SKM-1 treated with dmso at 0.1 percent for 144 hours (cell line): ENCODE results near the gene PCNP.
"Not testable (repeated sequence)": the region's sequence is repeated elsewhere in the genome, so short reads cannot be mapped to it uniquely, and the experiment has no call there.

Experiments used
- DNase-seq: peaks from one replicate; lab custom pipeline; 2025; ENCODE audit not compliant: unreplicated experiment; lab: John Stamatoyannopoulos, UW

The PCNP gene

DNA sequence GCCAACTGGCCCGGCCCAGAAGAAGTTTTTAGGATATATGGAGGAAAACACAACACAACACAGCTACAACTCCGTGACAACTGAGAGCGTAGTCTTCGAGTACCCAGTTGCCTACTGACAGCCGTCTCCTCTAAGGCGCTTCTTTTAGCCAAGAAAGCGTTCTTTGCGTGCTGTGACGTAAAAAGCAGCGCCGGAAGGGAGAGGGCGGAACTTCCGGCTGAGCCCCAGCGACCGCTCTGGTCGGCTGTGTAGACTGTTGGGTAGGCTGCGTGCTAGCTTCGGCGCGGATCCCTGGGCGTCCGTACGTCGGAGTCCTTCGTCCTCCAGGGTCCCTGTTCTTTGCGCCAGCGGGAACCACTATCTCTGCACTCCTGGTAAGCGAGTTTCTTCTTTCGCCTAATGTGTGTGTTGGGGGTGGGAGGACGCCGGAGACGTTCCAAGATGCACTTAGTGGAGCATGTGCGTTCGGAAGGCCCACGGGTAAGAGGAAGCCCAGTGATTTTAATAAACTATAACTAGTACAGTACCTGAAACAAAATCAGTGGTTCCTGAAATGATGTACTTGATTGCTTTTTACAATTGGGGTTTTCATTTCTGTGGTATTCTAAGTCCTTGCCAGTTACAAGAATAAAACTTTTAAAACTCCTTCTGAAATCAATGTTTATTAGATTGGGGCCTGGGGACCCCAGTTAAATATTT lies 12.2 kb upstream of the PCNP start, which contains the start of gene TRMT10C:
Gene TRMT10C (plus strand): TSS at position 239 of the 699 bp plus-strand sequence. CDS start 2,914 bp downstream, outside the sequence.
- DNase-seq: peak; percentile 85

DNA sequence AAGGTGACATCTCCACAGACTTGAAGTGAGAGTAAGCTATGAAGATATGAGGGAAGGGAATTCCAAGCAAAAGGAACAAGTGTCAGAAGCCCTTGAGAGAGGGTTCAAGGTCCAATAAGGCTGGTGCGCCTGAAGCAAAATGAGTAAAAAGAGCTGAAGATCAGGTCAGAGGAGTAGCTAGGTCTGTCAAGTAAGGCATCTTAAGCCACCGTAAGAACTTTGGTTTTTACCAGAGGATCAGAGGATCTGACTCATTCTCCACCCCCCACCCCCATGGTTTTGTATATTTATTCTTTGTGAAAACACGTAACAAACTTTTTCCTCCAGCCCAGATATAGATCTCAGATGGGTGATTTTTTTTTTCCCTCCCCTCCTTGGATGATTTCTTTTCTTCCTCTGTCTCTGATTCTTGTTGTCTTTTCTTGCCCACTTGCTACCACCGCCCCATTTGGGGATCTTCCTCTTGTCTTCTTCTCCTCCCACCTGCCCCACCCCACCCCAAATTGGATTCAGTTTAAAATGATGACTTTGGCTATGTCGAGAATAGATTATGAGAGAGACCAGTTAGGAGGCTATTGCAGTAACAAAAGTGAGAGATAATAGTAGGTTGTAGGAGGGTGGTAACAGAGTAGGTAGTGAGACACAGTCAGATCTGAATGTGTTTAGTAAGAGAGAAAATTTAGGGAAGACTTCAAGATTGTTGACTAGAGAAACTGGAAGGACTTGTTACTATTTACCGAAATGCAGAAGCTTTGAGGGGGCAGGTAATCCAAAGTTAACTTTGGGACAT lies 6.3 kb upstream of the PCNP start:
- DNase-seq: no peak

DNA sequence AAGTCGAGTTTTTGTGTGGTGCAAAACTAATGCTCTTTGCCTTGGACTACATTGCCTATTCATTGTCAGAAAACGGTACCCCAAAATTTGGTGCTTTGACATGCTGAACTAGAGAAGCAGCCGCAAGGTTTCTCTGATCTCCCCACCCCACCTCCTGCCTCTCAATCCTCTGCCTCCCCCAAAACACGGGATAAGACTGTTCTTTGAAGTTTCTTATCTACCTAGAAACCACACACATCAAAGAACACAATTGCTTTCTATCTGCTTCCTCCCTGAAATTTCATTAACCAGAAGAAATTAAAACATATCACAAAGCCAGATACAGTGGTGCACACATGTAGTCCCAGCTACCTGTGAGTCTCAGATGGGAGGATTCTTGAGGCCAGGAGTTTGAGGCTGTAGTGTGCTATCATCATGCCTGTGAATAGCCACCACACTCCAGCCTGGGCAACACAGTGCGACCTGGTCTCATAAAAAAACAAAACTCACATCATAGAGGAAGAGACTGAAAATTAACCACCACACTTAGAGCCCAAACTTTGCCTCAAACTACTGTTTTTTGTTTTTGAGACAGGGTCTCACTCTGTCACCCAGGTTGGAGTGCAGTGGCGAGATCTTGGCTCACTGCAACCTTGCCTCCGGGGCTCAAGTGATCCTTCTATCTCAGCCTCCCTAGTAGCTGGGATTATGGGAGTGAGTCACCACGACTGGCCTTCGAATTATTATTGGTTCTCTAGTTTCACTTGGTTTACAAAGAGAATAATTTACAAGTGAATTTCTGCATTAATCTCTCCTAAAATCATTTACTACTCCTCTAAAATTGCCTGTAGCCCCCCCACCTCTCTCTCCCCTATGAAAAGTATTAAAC lies 2.7 kb upstream of the PCNP start:
- DNase-seq: no peak

DNA sequence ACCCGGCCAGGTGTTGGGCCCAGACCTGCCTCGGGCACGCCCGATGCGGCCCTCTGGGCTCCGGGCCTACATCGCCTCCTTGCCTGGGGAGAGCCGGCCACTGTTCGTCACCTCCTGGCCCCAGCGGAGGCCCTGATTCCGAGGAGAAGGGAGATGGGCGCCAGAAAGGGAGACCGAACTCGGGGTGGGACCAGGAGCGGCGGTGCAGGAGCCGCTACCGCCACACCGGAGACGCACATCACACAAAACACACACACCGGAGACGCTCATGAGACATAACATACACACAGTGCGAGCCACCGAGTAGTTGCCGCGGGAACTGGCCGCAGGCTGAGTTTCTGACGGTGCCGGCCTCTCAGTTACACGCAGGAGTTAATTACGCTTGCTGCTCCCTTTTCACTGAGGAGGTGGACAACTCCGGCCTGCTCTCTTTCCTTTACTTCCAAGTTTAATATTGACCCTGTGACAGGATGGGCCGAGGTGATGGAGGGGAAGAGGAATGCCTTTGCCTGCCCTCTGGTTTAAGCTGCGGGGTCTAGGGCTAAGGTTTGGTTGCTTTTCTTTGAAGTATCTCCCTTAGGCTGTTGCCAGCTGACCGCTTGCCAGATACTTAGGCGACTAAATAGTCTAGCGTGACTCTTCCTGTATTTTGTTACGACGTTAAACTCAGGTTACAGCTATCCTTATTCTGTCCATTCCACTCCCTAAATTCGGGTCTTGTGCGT lies 570 bp downstream of the PCNP start:
- DNase-seq: peak; percentile 51

DNA sequence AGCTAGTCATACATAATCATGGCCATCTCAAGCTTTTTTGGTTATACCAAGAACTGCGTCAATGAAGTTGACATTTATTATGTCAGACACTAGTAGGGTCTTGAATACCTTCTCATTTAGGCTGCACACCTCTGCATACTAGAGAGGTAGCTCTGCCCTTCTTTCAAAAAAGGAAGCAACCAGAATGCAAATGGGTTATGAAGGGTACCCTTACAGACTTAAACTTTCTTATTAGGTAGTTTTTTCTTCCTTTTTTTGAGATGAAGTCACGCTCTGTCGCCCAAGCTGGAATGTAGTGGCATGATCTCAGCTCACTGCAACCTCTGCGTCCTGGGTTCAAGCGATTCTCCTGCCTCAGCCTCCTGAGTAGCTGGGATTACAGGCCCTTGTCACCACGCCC lies 3.3 kb downstream of the PCNP start:
- no peak for DNase-seq

DNA sequence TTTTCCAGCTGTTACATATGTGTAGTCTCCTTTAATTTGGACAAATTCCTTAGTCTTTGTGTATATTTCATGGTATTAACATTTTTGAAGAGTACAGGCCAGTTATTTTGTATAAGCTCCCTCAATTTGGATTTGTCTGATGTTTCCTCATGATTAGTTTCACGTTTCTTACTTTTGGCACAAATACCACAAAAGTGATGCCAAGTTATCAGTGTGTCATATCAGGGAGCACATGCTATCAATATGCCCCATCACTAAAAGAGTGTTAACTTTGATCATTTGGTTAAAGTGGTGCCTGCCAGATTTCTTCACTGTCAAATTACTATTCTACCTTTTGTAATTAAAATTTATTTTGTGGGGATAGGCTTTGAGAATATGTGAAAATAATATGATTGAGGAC lies 14.6 kb downstream of the PCNP start:
- no peak for DNase-seq

DNA sequence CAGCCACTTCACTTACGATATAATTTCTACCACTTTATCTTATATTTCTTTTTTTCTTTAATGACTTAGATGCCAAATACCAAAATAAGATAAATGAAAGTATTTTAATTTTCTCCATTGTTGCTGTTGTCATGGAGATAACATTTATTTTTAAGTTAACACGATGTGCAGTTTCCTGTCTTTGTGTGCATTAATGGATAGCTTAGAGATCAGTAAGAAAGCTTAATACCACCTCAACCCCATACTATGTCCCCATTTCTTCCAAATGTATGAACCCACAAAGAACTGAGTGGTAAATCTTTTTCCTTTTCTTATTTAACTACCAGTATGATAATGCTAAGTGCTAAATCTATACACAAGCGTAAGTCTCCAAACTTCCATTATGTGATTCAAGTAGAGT lies 17.1 kb downstream of the PCNP start:
- no peak for DNase-seq

DNA sequence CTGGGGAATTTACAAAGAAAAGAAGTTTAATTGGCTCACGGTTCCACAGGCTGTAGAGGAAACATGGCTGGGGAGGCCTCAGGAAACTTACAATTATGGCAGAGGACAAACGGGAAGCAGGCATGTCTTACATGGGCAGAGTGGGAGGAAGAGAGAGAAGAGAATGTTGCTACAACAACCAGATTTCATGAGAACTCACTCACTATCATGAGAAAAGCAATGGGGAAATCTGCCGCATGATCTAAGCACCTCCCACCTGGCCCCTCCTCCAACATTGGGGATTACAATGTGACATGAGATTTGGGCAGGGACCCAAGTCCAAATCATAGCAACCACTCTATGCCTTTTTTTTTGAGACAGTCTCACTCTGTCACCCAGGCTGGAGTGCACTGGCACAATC lies 28.8 kb downstream of the PCNP start:
- DNase-seq: no peak

DNA sequence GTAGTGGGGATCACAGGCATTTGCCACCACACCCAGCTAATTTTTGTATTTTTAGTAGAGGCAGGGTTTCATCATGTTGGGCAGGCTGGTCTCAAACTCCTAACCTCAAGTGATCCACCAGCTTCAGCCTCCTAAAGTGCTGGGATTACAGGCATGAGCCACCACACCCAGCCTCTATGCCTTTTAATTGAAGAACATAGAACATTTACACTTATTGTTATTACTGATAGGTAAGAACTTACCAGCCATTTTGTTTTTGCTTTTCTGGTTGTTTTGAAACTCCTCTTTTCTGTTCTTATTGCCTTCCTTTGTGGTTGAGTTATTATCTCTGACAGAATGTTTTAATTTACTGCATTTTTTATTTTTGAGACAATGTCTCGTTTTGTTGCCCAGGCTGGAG lies 29.2 kb downstream of the PCNP start:
- DNase-seq: no peak

DNA sequence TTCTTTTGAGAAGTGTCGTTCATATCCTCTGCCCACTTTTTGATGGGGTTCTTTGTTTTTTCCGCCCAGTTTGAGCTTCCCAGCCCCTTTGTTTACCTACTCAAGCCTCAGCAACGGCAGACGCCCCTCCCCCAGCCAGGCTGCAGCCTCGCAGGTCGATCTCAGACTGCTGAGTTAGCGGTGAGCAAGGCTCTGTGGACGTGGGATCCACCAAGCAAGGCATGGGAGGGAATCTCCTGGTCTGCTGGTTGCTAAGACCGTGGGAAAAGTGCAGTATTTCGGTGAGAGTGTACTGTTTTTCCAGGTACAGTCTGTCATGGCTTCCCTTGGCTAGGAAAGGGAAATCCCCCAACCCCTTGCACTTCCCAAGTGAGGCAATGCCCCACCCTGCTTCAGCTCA lies 31.4 kb downstream of the PCNP start:
- not testable (repeated sequence) for DNase-seq

DNA sequence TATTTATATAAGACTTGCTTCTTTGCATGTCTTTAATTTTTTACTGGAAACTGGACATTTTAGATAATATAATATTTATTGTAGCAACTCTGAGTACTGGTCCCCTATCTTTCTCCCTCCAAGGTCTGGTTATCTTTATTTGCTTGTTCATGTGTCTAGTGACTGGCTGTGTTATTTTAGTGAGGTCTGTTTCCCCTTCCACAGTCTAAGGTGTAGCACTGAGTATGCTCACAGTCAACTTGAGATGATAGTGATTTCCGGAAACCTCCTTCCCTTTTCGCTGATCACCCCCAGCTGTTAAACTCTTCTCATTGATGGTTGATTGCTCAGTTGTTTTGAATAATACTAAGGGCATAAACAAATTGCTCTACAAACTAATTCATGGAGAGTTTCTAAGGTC lies 37.0 kb downstream of the PCNP start:
- DNase-seq: no peak

DNA sequence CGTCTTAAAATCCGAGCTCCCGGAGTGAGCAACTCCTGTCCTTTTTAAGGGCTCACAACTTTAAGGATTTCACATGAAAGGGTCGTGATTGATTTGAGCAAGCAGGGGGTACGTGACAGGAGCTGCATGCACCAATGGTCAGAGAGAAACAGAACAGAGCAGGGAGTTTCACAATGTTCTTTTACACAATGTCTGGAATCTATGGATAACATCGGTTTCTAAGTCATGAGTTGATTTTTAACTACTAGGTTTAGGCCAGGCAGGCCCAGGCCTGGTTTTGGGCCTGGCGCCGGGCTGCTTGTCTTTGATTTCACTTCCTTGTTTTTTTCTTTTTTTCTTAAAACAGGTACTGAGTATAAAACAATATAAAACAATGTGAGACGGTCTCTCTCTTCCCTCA lies 39.0 kb downstream of the PCNP start:
- DNase-seq: not testable (repeated sequence)

DNA sequence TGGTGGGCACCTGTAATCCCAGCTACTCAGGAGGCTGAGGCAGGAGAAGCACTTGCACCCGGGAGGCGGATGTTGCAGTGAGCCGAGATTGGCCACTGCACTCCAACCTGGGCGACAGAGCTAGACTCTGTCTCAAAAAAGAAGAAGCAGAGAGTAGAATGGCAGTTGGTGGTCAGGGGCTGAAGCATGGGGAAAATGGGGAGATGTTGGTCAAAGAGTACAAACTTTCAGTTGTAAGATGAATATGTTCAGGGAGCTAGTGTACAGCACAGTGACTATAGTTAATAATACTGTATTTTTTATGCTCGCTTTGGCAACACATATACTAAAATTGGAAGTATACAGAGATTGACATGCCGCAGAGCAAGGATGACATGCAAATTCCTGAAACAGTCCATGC lies 41.5 kb downstream of the PCNP start:
- DNase-seq: no peak

DNA sequence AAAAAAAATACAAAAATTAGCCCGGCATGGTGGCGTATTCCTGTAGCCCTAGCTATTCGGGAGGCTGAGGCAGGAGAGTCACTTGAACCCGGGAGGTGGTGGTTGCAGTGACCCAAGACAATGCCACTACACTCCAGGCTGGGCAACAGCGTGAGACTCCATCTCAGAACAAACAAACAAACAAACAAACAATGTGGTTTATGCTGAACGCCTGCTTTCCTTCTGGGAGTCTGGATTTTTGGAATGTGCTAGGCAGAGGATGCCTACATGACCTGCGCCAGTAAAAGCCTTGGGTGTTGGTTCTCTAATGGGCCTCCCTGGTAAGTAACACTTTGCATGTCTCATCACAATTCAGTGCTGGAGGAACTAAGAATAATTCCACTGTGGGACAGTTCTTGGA lies 43.5 kb downstream of the PCNP start:
- no peak for DNase-seq

DNA sequence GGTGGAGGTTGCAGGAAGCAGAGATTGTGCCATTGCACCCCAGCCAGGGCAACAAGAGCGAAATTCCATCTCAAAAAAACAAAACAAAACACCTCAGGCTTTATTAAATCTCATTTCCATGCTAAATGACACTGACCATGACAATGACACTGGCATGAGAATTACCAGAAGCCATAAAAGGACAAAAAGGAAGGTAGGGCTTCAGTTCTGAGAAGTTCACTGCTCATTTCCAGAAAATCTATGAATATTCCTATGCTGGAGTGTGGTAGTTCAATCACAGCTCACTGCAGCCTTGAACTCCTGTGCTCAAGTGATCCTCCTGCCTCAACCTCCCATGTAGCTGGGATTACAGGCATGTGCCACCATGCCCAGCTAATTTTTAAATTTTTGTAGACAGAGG lies 44.7 kb downstream of the PCNP start:
- DNase-seq: no peak

DNA sequence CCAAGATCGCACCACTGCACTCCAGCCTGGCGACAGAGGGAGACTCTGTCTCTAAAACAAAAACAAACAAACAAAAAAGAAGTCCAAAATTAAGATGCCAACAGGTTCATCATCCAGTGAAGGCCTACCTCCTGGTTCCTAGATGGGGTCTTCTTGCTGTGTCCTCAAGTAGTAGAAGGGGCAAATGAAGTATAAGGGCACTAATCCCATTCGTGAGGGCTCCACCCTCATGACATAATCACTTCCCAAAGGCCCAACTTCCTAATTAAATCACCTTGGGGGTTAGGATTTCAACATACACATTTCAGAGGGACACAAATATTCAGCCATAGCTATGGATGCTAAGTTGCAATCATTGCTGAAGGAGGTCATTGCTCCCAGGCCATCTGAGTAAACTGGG lies 45.8 kb downstream of the PCNP start:
- DNase-seq: no peak

DNA sequence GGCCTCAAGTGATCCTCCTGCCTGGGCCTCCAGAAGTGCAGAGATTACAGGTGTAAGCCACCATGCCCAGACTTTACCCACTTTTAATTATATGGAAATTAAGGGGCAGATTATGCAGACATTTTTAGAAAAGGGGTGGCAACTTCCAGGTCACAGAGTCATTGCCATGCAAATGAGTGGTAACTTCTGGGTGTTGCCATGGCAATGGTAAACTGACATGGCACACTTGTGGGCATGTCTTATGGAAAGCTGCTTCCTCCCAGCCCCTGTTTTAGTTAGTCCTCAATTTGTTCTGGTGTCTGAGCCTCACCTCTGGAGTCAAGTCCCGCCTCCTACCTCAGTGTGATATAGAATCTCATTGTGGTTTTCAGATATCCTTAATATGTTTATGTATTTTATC lies 49.7 kb downstream of the PCNP start:
- DNase-seq: no peak

DNA sequence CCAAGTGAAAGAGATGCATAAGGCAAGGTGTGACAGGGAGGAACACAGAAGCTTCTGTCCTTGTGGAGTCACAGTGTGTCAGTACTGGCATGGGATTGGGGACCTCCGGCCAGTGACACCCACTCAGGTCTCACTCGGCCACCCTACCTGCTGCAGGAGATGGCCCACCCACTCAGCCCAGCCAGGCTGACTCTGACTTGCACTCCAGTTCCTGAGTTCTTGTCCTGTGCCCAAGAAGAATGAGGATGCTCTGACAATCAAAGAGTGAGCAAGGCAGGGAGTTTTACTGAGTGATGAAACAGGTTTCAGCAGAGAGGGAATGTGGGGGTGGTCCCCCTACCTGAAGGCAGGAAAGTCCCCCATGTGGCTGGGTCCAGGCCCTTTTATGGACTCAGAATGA lies 50.9 kb downstream of the PCNP start:
- DNase-seq: no peak

DNA sequence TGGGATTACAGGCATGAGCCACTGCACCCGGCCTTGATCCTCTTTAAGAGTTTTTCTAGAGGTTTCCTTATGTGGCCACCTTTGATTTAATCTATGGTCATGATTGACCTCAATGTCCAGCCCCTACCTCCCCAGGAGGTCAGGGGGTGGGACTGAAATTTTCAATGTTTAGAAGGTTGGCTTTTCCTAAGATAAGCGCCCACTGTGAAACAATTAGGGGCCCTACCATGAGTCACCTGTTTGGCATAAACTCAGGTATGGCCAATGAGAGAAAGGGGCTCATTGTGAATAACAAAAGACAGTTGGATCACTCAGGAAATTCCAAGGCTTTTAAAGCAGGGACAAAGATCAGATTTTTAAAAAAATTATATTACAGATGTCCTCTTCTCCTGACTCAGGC lies 51.9 kb downstream of the PCNP start:
- DNase-seq: no peak

DNA sequence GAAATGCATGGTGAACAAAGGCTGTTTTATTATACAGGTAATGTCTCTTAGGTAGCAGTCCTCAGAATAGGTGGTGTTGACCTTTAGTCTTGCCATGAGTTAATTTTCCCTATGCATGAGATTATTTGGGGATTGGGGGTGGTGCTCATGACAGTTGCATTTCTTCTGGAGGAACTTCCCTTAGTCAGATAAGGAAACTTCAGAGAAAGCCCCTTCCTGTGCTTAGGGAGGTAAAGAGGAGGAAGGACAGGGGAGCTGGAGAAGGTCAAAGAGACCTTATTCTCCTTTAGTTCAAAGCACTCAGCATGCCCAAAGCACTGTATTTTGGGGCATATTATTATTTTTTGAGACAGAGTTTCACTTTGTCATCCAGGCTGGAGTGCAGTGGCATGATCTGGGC lies 55.2 kb downstream of the PCNP start:
- no peak for DNase-seq
